GM04503 (cell line): Measurements from ENCODE around the gene OR52A1.
A peak's percentile ranks its signal among the peaks of the same experiment; 100 is the strongest.
"Not testable (repeated sequence)": the region's sequence is repeated elsewhere in the genome, so short reads cannot be mapped to it uniquely, and the experiment has no call there.

Experiments
- DNase-seq: peaks from one replicate; pipeline ENCODE4 v3.0.0-alpha.2; 2012; ENCODE audit warnings: low read depth

OR52A1 gene

DNA sequence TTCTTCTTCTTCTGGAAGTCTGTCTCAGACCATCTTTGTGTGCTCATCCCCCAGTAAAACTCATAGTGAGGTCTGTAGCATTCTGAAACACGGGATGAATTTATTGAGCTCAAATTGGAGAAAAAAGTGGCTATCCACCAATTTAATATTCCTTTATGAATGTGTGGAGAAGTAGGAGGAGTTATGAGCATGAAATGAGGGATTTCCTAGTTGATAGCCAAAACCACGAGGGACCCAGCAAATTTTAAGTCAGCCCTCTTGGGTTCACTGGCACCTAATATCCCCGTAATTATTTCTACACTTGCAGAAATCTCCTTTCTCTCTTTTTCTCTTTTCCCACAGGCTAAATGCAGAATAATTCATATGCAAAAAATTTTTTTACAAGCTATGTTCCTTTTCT, at the start of gene OR52A1:
OR52A1 (minus strand) TSS at position 101 of the 400 bp plus-strand sequence. CDS start 2,388 bp downstream, outside the sequence.
- no peak for DNase-seq

DNA sequence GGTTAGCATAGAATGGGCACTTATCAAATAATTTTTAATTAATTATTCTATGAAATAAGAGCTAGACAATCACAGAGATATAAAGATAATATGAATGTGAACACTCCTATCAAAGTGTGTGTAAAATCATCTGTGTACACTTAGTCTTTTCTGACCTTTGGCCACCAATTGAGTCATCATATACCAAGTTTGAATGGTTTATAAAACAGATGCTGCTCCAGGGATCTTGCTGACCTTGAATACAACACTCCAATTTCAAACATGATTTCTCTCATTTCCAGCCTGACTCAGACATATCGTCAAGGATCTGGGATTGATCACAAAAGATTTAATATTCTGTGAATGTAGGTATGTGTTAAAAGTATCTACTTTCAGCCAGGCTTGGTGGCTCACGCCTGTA, 48.8 kb upstream of the OR52A1 start:
- no peak for DNase-seq

DNA sequence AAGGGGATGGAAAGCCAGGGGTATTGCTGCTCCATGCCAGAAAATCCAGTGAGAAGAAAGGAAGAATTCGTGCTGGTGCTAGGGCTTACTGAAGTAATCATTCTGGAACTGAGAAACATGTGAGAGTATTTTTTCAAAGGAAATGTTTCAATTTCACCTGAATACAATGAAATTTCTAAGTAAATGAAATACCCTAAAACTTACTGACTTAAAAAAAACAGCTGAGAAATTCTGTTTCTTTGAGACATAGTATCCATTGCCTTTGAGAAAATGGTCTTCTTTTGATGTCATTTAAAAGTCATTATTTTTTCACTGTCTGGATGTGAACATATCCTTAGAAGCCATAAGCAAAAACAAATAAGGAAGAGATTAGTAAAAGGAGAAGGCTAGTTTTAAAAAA, 46.0 kb upstream of the OR52A1 start, which contains the start of gene OR51V1:
OR51V1 (minus strand) TSS at position 101 of the 400 bp plus-strand sequence; CDS start at position 101, 0 bp downstream.
- DNase-seq: no peak

DNA sequence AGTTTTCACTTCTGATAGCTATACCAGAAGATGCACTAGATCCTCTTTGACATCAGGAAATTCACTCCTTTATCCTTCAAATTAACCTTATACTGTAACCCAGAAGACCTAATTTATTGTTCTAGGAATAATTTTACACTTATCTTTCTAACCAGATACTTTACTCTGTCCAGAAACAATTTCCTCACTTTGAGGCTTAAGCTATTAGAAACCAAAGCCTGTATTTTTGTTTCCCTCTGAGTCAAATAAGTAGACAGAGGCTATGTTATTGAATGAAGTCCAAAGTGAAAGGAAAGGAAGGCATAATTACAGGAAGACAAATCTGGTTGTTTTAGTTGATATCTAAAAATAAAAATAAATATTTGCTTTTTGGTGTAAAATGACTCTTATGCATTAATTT, 43.7 kb upstream of the OR52A1 start:
- no peak for DNase-seq

DNA sequence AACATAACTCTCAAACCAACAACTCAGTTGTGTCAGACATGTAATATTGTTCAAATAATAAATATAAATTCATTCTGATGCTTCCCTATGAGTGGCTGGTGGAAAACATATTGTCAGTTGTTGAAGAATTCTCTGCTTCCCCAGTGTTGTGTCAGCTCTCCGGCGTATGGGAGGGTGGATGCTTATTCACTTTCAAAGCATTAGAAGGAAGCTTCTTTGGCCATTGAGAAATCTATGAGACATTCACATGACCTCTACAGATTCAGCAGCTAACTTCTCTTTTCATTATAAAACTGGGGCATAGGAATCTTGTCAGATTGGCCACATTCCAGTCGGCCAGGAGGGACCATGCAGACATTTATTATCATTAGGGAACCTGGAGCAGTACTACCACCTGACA, 43.0 kb upstream of the OR52A1 start:
- peak; percentile 11 for DNase-seq

DNA sequence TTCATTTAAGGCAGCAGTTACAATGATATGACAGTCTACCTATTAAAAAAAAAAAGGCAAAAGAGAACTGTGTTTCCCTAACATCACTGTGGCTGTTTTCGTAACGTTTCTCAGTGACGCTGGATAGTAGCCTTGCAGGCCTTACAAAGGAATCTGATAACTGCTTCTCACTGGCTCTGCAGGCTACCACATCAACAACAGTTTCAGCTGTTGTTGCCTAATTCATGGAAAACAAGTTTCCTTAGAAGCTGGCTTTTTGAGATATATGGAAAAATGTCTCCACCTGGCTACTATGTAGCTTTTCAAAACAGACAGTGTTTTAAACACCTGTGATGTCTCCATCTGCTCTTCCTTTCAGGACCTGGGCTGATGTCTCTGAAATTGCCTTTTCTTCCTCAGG, 42.2 kb upstream of the OR52A1 start:
- DNase-seq: no peak

DNA sequence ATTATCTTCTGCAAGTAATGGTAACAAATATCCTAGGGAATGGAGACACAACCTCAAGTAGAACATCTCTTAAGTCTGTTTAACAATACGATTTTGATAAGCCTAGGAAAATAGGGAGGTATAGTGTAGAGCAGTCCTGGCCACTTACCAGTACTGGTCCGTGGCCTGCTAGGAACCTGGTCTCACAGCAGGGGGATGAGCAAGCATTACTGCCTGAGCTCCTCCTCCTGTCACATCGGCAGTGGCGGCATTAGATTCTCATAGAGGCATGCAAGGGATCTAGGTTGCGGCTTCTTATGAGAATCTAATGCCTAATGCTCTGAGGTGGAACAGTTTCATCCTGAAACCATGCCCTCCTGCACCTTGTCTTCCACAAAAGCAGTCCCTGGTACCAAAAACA, 41.5 kb upstream of the OR52A1 start:
- DNase-seq: no peak

DNA sequence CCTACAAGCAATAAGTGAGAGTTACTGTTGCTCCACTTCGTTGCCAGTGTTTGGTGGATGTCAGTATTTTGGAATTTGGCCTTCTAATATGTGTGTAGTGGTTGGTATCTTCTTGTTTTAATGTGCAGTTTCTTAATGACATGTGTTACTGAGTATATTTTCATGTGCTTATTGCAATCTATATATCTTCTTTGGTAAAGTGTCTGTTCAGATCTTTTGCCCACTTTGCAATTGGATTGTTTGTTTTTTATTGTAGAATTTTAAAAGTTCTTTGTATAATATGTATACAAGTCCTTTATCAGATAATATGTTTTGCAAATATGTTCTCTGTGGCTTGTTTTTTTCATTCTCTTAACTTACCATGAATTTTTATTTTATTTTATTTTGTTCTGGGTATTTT, 38.2 kb upstream of the OR52A1 start:
- DNase-seq: no peak

DNA sequence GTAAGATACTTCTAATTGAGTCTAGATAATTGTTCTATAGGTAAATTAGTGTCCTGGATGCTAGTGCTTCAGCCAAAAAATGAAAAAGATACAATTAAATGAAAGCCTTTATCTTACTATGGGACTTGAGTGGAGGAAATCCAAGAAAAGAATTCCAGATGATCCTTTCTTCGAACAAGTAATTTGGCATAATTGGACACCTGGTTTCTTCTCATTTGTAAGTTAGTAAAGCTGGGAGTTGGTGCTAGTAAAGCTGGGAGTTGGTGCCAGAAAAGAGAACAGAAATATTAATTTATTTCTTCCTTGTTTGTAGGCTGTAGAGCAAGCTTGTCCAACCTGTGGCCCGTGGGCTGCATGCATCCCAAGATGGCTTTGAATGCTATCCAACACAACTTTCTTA, 33.6 kb upstream of the OR52A1 start:
- DNase-seq: no peak

DNA sequence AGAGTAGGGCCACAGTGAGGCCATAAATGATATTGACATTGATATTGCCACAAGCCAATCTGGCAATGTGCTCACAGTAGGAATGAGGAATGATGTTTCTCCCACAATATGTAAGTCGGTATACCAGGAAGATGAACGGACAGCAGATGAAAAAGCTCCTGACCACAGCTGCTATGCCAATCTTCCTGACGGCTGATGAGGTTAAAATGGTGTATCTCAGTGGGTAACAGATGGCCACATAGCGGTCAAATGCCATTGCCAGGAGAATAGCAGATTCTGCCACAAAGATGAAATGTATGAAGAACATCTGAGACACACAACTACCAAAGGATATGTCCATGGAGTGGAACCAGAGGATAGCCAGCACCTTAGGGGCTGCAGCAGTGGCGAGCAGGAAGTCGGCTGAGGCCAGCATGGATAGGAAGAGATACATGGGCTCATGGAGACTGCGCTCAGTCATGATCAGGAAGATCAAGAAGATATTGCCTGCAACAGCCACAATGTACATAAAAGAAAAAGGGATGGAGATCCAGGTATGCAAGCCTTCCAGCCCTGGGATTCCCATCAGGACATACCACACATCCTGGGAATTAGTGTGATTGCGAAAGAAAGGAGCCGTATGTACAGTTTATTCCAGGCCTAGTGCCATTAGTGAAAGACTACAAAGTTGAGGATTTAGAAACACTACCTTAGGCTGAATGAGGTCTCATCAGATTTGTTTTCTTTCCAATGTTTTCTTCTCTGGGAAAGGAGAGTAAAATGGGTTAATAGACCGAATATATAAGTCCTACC, 23.7 kb upstream of the OR52A1 start:
- no peak for DNase-seq

DNA sequence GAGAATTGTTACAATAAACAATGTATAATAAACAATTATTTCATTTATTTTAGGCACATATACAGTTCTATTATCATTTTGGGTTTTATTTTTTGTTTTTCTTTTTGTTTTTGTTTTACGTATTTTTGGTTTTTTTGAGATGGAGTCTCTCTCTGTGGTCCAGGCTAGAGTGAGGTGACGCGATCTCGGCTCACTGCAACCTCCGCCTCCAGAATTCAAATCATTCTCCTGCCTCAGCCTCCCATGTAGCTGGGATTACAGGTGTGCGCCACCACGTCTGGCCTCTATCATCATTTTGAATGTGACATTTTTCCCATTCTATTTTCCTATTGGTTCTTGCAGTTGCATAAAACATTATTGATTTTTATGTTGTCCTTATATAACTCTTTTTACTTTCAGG, 20.4 kb upstream of the OR52A1 start:
- DNase-seq: no peak

DNA sequence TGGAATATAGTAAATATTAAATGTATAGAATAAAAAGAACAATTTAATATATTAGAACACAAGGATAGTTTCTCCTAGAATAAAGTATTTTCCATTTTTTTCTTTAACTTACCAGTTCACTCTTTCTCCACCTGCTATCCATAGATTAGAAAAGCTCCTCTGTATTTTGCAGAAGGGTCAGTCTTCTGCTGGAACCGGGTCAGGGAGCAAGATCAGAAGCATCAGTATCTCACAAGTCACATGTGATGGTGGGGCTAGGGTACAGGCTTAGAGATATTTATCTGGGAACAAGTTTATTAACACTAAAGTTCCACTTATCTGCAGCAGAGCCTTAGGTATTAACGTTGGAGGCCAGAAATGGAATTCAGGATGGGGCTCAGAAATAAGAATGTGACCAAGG, 17.3 kb upstream of the OR52A1 start:
- DNase-seq: no peak

DNA sequence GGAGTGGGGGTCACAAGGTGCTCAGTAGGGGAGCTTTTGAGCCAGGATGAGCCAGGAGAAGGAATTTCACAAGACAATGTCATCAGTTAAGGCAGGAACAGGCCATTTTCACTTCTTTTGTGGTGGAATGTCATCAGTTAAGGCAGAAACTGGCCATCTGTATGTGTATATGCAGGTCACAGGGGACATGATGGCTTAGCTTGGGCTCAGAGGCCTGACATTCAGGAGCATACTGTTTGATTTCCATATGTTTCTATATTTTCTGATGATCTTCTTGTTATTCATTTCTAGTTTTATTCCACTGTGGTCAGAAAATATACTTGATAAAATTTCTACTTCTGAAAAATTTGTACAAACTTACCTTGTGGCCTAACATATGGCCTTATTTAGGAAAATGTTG, 11.3 kb upstream of the OR52A1 start:
- DNase-seq: not testable (repeated sequence)

DNA sequence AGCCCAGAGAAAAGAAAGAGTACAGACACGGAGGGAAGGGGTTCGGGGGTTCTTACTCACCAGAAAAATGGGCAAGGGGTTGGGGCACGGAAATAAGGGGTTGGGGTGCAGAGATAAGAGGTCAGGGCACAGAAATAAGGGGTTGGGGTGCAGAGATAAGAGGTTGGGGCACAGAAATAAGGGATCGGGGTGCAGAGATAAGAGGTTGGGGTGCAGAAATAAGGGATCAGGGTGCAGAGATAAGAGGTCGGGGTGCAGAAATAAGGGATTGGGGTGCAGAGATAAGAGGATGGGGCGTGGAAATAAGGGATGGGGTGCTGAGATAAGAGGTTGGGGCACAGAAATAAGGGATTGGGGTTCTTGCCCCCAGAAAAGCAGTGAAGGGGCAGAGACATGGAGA, 10.2 kb upstream of the OR52A1 start:
- not testable (repeated sequence) for DNase-seq

DNA sequence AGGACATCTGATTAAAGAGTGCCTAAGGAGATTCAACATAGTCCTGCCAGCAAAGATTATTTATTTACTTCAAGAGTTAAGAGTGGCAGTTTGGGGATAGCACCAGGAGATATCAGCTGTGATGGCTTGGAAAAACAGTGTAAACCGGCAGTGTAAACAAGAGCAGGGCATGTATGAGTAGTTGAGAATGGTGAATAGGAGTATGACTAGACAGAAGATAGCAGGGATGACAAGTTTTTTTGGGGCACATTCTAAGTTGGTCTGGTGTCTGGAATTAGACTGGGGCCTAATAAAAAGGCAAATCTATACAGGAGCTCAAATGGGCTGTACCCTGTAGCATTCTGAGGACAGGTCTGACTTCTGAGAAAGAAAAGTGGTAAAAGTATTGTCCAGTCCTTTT, 6.5 kb upstream of the OR52A1 start:
- not testable (repeated sequence) for DNase-seq

DNA sequence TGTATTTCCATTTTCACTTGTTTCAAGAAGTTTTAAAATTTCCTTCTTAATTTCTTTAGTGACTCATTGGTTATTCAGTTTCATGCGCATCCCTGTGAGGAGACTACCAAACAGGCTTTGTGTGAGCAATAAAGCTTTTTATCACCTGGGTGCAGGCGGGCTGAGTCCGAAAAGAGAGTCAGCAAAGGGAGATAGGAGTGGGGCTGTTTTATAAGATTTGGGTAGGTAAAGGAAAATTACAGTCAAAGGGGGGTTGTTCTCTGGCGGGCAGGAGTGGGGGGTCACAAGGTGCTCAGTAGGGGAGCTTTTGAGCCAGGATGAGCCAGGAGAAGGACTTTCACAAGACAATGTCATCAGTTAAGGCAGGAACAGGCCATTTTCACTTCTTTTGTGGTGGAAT, 5.7 kb upstream of the OR52A1 start:
- DNase-seq: not testable (repeated sequence)

DNA sequence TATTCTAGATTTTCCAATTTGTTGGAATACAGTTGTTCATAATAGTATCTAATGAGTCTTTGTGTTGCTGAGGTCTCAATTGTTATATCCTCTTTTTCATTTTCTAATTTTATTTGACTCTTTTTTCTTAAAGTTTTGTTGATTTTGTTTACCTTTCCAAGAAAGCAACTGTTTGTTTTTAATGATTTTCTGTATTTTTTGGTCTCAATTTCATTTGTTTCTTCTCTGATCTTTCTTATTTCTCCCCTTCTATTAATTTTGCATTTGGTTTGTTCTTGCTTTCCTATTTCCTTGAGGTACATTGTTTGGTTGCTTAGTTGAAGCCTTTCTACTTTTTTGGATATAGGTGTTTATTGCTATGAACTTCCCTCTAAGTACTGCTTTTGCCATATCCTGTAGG, 5.2 kb upstream of the OR52A1 start:
- DNase-seq: no peak

DNA sequence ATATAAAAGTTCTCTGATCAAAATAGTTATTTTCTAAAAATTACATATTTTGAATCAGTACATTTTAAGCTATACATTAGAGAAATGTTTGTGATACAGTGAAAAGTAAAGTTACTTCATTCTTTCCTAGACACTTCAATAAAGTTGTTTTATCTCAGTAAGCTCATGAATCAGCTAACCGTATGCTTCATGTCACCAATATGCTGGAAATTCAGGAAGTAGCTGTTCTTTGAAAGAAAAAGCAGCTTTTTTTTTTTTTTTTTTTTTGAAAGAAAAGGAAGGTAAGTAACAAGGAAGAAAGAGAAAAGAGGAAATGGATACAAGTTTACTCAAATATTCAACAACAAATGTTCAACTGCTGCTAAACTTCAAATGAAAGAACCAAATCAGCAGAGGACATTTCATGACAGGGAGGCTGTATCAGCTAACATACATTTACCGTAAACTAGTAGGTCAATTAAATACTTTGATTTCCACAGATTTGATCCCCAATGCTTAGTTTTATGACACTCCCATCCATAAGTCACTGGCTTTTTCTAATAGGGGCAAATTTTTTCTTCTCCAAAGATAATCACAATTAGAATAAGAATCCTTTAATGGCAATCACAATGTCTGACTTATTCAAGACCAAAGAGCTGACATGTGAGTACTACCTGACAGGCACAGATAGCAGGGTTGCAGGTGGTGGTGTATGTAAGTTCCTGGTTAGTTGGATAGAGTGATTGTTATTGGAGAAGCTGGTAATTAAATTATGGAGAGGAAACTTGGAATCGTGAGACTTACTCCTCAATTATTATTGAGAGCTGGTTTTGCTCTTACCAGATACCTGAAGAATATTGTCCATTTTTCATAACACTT, 754 bp downstream of the OR52A1 start:
- no peak for DNase-seq

DNA sequence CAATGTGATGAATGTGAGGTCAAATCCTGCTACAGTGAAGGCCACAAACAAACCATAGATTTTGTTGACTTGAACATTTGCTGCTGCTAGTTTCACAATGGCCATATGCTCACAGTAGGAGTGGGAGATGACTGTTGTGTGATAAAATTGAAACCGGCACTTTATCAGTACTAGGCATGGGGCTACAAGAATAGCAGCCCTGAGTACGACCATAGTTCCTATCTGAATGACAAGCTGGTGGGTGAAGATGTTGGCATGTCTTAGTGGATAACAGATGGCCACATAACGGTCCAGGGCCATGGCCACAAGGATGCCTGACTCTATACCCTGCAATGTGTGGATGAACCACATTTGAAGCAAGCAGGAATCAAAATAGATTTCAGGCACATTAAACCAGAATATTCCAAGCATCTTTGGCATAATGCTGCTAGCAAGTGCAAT, 2.8 kb downstream of the OR52A1 start:
- DNase-seq: no peak

DNA sequence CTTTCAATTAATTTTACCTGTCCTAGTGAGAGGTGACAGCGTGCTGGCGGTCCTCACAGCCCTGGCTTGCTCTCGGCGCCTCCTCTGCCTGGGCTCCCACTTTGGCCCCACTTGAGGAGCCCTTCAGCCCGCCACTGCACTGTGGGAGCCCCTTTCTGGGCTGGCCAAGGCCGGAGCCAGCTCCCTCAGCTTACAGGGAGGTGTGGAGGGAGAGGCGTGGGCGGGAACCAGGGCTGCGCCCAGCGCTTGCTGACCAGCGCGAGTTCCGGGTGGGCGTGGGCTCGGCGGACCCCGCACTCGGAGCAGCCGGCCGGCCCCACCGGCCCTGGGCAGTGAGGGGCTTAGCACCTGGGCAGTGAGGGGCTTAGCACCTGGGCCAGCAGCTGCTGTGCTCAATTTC, 10.4 kb downstream of the OR52A1 start:
- DNase-seq: not testable (repeated sequence)

DNA sequence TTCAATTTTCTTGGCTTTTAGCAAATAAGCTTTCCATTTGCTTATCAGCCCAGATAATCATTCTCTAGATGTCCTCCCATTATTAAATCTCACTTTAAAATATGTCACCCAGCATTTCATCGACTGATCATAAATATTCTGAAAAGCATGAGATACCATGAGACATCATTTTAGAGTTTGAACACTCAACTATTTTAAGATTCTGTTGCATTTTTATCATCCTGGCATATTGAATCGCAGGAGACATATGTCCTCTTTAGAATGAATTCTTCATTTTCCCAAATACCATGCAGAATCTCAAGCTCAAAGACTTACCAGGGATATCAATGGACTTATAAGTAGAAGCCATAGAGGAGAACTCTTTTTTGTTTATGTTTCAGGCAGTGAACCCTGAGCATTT, 16.6 kb downstream of the OR52A1 start, which contains the start of gene OR52A5:
OR52A5 (minus strand) TSS at position 361 of the 400 bp plus-strand sequence. CDS start 5,714 bp downstream, outside the sequence.
- DNase-seq: no peak

DNA sequence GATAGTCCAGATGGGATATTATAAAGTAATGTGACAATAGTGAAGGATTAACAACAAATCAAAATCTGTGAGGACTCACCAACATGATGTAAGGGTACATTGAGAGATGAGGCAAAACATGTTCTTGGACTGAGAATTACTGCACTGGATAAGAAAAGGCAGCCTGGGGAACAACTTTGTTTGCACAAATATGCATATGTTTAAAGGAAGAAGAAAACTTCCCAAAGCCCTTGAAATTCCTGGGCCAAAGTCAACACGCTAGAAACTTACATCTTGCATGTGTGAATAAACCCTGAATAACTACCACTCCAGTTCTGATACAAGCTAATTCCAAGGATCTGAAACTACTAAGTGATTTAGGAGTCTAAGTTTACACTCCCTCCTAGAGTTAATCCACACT, 17.5 kb downstream of the OR52A1 start:
- no peak for DNase-seq

DNA sequence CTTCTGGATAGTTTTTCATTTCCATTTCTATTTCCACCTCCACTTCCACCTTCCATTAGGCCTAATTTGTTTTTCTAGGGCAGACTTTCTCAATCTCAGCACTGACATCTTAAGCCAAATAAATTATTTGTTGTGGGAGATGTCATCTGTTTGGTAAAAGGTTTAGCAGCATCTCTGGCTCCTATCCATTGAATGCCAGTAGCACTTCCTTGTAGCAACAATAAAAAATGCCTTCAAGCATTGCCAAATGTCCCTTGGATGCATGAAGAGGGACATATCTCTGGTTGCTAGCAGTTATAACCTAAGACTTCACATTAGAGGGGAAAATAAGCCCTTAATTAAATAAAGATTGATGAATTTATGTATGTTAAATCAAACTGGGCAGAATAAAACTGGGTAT, 18.3 kb downstream of the OR52A1 start:
- no peak for DNase-seq
